ENCODE results near the gene VEPH1. TPM values are rescaled to one million over a fixed set of nuclear protein-coding genes. Genes with fewer than 3 reads are reported as not detected.

VEPH1 gene
- total and polyA plus RNA-seq, 4 donors, result 5.8 to 11.5 (median 8.4) TPM

DNA sequence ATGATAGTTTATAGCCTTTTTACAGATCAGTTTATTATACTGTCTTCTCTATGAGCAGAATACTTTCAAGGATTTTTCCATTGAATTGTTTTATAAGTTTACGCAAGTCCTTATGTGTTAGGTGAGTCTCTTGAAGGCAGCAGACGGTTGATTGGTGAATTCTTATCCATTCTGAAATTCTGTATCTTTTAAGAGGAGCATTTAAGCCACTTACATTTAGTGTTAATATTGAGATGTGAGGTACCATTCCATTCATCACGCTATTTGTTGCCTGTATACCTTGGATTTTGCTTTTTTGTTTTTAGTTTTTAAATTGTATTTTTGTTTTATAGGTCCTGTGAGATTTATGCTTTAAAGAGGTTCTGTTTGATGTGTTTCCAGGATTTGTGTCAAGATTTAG is 32.5 kb upstream of the VEPH1 start:
- Histone ChIP-seq H3K4me1 (ENCODE audit: control insufficient read depth, insufficient read depth, low read length) (no peaks in the 10 kb centered on the region), H3K9me3 (ENCODE audit: control insufficient read depth, insufficient read depth, low read length) (no peaks in the 10 kb centered on the region), H3K27me3 (ENCODE audit: control insufficient read depth, insufficient read depth, low read length) (no peaks in the 10 kb centered on the region), H3K27ac (ENCODE audit: low read depth, low read length) (no peak overlapping the region), H3K36me3 (ENCODE audit: control insufficient read depth, insufficient read depth, low read length) (no peaks in the 10 kb centered on the region), H3K4me3 (ENCODE audit: low read depth, low read length) (no peak overlapping the region)
- no CpG with 5 or more reads among the region's 3 CpGs for WGBS (ENCODE audit: insufficient coverage)
- DNase-seq (ENCODE audit: low read depth in 4 of 6, low spot score in 6 of 6), result no peak

- no peaks in the 10 kb centered on the region for H3K9me3 ChIP-seq (ENCODE audit: control insufficient read depth, insufficient read depth, low read length)
- no peaks in the 10 kb centered on the region for H3K36me3 ChIP-seq (ENCODE audit: control insufficient read depth, insufficient read depth, low read length)
- no peak overlapping the region for H3K27ac ChIP-seq (ENCODE audit: low read depth, low read length)
- H3K27me3 ChIP-seq (ENCODE audit: control insufficient read depth, insufficient read depth, low read length), result no peaks in the 10 kb centered on the region
- 89% methylated on average over 1 of the region's 2 CpGs for WGBS (ENCODE audit: insufficient coverage)
- H3K4me1 ChIP-seq (ENCODE audit: control insufficient read depth, insufficient read depth, low read length), result no peaks in the 10 kb centered on the region
- DNase-seq (ENCODE audit: low read depth in 4 of 6, low spot score in 6 of 6), result no peak
- H3K4me3 ChIP-seq (ENCODE audit: low read depth, low read length), result no peak overlapping the region
These were observed 31.5 kb upstream of the VEPH1 start for GRCh38 chr3:157534725-157535161.

DNA sequence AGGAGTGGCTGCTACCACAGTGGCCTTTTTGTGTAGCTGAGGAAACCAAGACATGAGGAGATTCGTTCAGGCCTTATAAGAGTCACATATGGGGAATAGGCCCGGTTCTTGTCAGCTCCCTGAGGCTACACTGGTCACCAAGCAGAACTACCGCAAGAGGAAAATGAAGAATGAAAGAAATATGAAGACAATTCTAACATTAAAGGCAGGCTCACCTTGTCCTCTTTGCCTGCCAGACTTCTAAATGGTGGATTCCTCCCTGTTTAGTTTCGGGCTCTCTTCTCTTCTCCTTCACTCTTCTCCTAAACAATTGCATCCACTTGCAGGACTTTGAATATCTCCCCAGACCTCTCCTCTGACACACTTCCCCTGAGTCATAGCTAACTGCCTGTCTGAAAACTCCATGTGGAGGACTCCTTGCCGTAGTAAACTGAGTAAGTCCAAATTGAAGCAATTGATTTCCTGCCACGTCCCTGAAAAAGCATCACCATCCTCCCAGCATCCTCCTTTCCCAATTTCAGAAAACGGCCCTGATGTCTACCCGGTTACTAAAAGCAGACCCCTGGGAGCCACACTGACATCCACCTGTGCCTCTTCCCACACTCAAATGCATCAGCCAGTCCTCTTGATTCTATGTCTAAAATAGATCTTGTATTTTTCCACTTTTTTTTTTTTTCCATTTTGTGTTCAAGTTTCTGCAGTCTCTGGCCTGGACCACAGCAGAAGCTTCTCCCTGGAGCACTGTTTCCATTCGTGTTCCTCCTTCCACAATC is 30.3 kb upstream of the VEPH1 start:
- no peaks in the 10 kb centered on the region for H3K36me3 ChIP-seq (ENCODE audit: control insufficient read depth, insufficient read depth, low read length)
- no peaks in the 10 kb centered on the region for H3K27me3 ChIP-seq (ENCODE audit: control insufficient read depth, insufficient read depth, low read length)
- H3K27ac ChIP-seq (ENCODE audit: low read depth, low read length), result no peak overlapping the region
- H3K9me3 ChIP-seq (ENCODE audit: control insufficient read depth, insufficient read depth, low read length), result no peaks in the 10 kb centered on the region
- no peak overlapping the region for H3K4me3 ChIP-seq (ENCODE audit: low read depth, low read length)
- 74% methylated on average over 5 of the region's 9 CpGs for WGBS (ENCODE audit: insufficient coverage)
- DNase-seq (ENCODE audit: low read depth in 4 of 6, low spot score in 6 of 6), result no peak
- H3K4me1 ChIP-seq (ENCODE audit: control insufficient read depth, insufficient read depth, low read length), result peaks cover 2% of the 10 kb centered on the region

DNA sequence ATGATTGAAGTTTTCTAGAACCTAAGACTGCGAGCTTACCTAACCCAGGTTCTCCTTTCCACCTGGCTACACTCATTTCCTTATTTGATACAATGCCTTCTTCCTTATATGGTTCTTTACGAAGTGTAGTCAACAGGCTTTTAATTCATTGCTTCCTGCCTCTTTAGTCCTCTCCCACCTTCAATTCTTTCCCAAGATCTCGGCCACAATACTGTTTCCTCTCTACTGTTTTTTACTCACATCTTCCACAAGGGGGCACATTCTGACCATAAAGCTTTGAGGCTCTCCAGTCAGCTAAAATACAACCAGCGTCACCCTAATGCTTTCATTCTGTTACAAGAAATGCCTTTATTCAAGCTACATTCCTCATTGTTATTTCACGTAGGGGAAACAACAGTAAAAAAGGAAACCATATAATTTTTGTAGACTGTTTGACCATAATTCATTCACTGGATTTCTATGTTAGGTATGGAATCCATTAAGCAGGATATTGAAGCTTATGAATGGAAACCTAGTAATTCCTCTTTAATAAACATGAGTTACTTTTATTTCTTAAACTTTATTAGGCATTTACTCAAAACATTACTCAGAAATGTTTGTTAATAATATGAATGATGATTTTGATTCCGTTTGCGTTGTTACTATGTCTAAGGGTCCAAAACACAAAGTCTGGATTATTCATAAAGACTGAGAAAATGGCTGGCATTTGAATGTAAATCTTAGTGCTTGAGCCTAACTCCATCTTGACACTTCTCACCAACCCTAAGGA is 29.5 kb upstream of the VEPH1 start:
- H3K4me1 ChIP-seq (ENCODE audit: control insufficient read depth, insufficient read depth, low read length), result peaks cover 3% of the 10 kb centered on the region

DNA sequence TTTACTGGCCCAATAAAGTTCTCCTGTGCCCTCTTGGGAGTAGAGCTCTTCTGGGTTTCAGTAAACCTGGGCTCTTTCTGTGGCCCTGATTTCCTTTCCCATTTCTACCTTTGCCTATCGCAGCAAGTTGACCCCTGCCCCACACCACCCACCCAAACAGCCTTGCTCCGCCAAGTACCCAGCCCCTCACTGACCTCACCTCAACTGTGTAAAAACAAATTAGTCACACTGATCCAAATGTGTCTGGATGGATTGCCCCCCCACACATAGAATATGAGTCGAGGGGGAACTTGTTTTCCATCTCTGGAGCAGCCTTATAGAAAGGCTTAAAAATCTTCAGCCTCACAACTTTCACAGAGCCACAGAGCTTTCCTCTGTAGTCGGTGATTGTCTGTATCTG is 28.6 kb upstream of the VEPH1 start:
- Histone ChIP-seq H3K27ac (ENCODE audit: low read depth, low read length) (no peak overlapping the region), H3K36me3 (ENCODE audit: control insufficient read depth, insufficient read depth, low read length) (no peaks in the 10 kb centered on the region), H3K4me3 (ENCODE audit: low read depth, low read length) (no peak overlapping the region), H3K9me3 (ENCODE audit: control insufficient read depth, insufficient read depth, low read length) (no peaks in the 10 kb centered on the region), H3K27me3 (ENCODE audit: control insufficient read depth, insufficient read depth, low read length) (no peaks in the 10 kb centered on the region), H3K4me1 (ENCODE audit: control insufficient read depth, insufficient read depth, low read length) (peaks cover 3% of the 10 kb centered on the region)
- 63% methylated on average over 2 of the region's 4 CpGs for WGBS (ENCODE audit: insufficient coverage)
- DNase-seq (ENCODE audit: low read depth in 4 of 6, low spot score in 6 of 6), result no peak

More for the DNA sequence above, 29.5 kb upstream of the VEPH1 start:
- no peaks in the 10 kb centered on the region for H3K36me3 ChIP-seq (ENCODE audit: control insufficient read depth, insufficient read depth, low read length)
- peak; percentile 60 to 96 (median 72) for DNase-seq (ENCODE audit: low read depth in 4 of 6, low spot score in 6 of 6)
- WGBS (ENCODE audit: insufficient coverage), result 53% methylated on average over 4 of the region's 7 CpGs
- no peaks in the 10 kb centered on the region for H3K27me3 ChIP-seq (ENCODE audit: control insufficient read depth, insufficient read depth, low read length)
- H3K9me3 ChIP-seq (ENCODE audit: control insufficient read depth, insufficient read depth, low read length), result no peaks in the 10 kb centered on the region
- no peak overlapping the region for H3K27ac ChIP-seq (ENCODE audit: low read depth, low read length)
- no peak overlapping the region for H3K4me3 ChIP-seq (ENCODE audit: low read depth, low read length)

GRCh38 chr3:157531301-157531660 is 28.1 kb upstream of the VEPH1 start:
- H3K36me3 ChIP-seq (ENCODE audit: control insufficient read depth, insufficient read depth, low read length), result no peaks in the 10 kb centered on the region
- H3K4me3 ChIP-seq (ENCODE audit: low read depth, low read length), result no peak overlapping the region
- peaks cover 3% of the 10 kb centered on the region for H3K4me1 ChIP-seq (ENCODE audit: control insufficient read depth, insufficient read depth, low read length)
- H3K27ac ChIP-seq (ENCODE audit: low read depth, low read length), result no peak overlapping the region
- 100% methylated on average over 1 of the region's 3 CpGs for WGBS (ENCODE audit: insufficient coverage)
- no peaks in the 10 kb centered on the region for H3K9me3 ChIP-seq (ENCODE audit: control insufficient read depth, insufficient read depth, low read length)
- DNase-seq (ENCODE audit: low read depth in 4 of 6, low spot score in 6 of 6), result no peak
- H3K27me3 ChIP-seq (ENCODE audit: control insufficient read depth, insufficient read depth, low read length), result no peaks in the 10 kb centered on the region

DNA sequence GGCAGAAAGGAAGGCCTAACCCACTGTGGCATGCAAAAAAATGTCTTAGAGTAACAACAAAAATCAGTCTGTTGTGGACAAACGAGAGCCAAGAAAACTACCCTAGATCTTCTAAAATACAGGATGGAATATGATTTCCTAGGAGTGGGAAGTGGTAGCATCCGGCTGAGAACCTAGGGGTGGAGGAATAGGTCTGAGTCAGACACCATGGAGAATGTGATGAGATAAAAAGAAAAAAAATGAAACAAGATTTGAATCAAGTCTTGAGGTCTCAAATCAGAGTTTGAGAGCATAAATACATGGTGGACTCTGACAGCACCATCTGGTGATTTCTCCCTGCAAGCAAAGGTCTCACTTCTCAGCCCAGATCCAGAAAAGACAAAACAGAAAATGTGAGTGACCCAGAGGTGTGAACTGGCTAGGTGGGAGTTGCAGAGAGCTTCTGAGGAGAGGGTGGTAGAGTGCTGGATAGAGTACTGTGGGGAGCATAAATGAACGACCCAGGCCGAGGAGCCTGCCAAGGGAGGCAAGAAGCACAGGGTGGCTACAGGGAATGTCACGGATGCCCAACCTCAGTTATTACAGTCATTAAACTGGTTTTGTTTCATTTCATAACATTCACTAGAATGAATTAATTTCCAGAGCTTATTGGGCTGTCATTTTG is 27.6 kb upstream of the VEPH1 start:
- no peaks in the 10 kb centered on the region for H3K36me3 ChIP-seq (ENCODE audit: control insufficient read depth, insufficient read depth, low read length)
- H3K4me1 ChIP-seq (ENCODE audit: control insufficient read depth, insufficient read depth, low read length), result peaks cover 3% of the 10 kb centered on the region
- DNase-seq (ENCODE audit: low read depth in 4 of 6, low spot score in 6 of 6), result no peak
- no peaks in the 10 kb centered on the region for H3K27me3 ChIP-seq (ENCODE audit: control insufficient read depth, insufficient read depth, low read length)
- no peak overlapping the region for H3K4me3 ChIP-seq (ENCODE audit: low read depth, low read length)
- H3K27ac ChIP-seq (ENCODE audit: low read depth, low read length), result no peak overlapping the region
- WGBS (ENCODE audit: insufficient coverage), result 78% methylated on average over 1 of the region's 5 CpGs
- no peaks in the 10 kb centered on the region for H3K9me3 ChIP-seq (ENCODE audit: control insufficient read depth, insufficient read depth, low read length)

GRCh38 chr3:157529751-157530150 is 26.5 kb upstream of the VEPH1 start:
- H3K27ac ChIP-seq (ENCODE audit: low read depth, low read length), result no peak overlapping the region
- H3K4me1 ChIP-seq (ENCODE audit: control insufficient read depth, insufficient read depth, low read length), result peaks cover 3% of the 10 kb centered on the region
- H3K9me3 ChIP-seq (ENCODE audit: control insufficient read depth, insufficient read depth, low read length), result no peaks in the 10 kb centered on the region
- H3K4me3 ChIP-seq (ENCODE audit: low read depth, low read length), result no peak overlapping the region
- DNase-seq (ENCODE audit: low read depth in 4 of 6, low spot score in 6 of 6), result no peak
- H3K36me3 ChIP-seq (ENCODE audit: control insufficient read depth, insufficient read depth, low read length), result no peaks in the 10 kb centered on the region
- H3K27me3 ChIP-seq (ENCODE audit: control insufficient read depth, insufficient read depth, low read length), result no peaks in the 10 kb centered on the region
- 100% methylated on average over 2 of the region's 2 CpGs for WGBS (ENCODE audit: insufficient coverage)

DNA sequence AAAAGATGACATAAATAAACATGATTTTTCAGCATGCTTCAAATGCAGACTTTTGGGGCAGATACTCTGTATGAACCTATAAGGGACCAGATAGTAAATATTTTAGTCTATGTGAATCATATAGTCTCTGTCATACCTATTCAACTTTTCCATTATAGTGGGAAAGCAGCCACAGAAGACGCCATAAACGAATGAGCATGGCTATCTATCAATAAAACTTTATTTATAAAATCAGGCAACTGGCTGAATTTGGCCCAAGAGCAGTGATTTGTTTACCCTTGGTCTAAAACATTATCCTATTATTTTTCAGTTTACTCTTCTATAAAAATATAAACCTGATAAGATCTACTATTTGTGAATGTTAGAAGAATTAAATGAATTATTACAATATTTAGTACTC is 25.9 kb upstream of the VEPH1 start:
- WGBS (ENCODE audit: insufficient coverage), result no CpG with 5 or more reads among the region's 2 CpGs
- Histone ChIP-seq H3K4me1 (ENCODE audit: control insufficient read depth, insufficient read depth, low read length) (peaks cover 3% of the 10 kb centered on the region), H3K27ac (ENCODE audit: low read depth, low read length) (no peak overlapping the region), H3K4me3 (ENCODE audit: low read depth, low read length) (no peak overlapping the region), H3K27me3 (ENCODE audit: control insufficient read depth, insufficient read depth, low read length) (no peaks in the 10 kb centered on the region), H3K9me3 (ENCODE audit: control insufficient read depth, insufficient read depth, low read length) (no peaks in the 10 kb centered on the region), H3K36me3 (ENCODE audit: control insufficient read depth, insufficient read depth, low read length) (no peaks in the 10 kb centered on the region)
- DNase-seq (ENCODE audit: low read depth in 4 of 6, low spot score in 6 of 6), result no peak
